SU-DHL-6 (cell line): ENCODE results near the gene KLF18.

Source experiments
- H2AFZ ChIP-seq: fragments of 200-600 bp; sonication (generic); 2 replicates; pipeline ENCODE4 v1.6.1; 2014; ENCODE audit warnings: low read depth, mild to moderate bottlenecking, moderate library complexity, mixed read lengths, antibody characterized with exemption, low read length; ENCODE audit not compliant: severe bottlenecking
- H3F3A ChIP-seq: fragments of 200-600 bp; shearing (Covaris generic); 2 replicates; pipeline ENCODE4 v1.6.0; 2016; ENCODE audit warnings: antibody characterized with exemption, mild to moderate bottlenecking; ENCODE audit not compliant: insufficient read depth
- H3K27ac ChIP-seq: fragments of 200-600 bp; sonication (generic); 2 replicates; pipeline ENCODE4 v1.5.1; 2016; ENCODE audit warnings: low read depth, mild to moderate bottlenecking, low read length, moderate library complexity, mixed read lengths
- H3K27me3 ChIP-seq: fragments of 200-600 bp; sonication (generic), shearing (Covaris generic); 2 replicates; pipeline ENCODE4 v1.6.0; 2014; ENCODE audit warnings: mild to moderate bottlenecking, low read length
- H3K36me3 ChIP-seq: fragments of 200-600 bp; sonication (generic); 2 replicates; pipeline ENCODE4 v1.6.1; 2014; ENCODE audit warnings: mild to moderate bottlenecking, low read length, mixed read lengths
- H3K4me2 ChIP-seq: fragments of 300-600, 200-600 bp; shearing (Covaris generic), sonication (generic); 2 replicates; pipeline ENCODE4 v1.6.0; 2014; ENCODE audit warnings: low read length, low read depth, mild to moderate bottlenecking; ENCODE audit not compliant: poor library complexity, severe bottlenecking
- H3K4me3 ChIP-seq: fragments of 200-600 bp; sonication (generic); 2 replicates; pipeline ENCODE4 v1.5.1; 2014; ENCODE audit warnings: antibody characterized with exemption, low read length, mild to moderate bottlenecking, mixed read lengths; ENCODE audit not compliant: insufficient read depth, poor library complexity, severe bottlenecking
- H3K79me2 ChIP-seq: fragments of 200-600 bp; sonication (generic); 2 replicates; pipeline ENCODE4 v1.6.1; 2014; ENCODE audit warnings: mild to moderate bottlenecking, low read length, moderate library complexity; ENCODE audit not compliant: insufficient read depth
- H3K9ac ChIP-seq: fragments of 200-600 bp; sonication (generic); 2 replicates; pipeline ENCODE4 v1.7.0; 2014; ENCODE audit warnings: mild to moderate bottlenecking, low read length
- H3K9me2 ChIP-seq: fragments of 200-600 bp; sonication (generic); replicated peaks from 2 replicates; pipeline ENCODE4 v1.6.1; 2014; ENCODE audit warnings: low read length; ENCODE audit not compliant: insufficient read depth
- H3K9me3 ChIP-seq: fragments of 200-600 bp; sonication (generic); 2 replicates; pipeline ENCODE4 v1.6.1; 2014; ENCODE audit warnings: low read length, mixed read lengths; ENCODE audit not compliant: insufficient read depth
- H4K20me1 ChIP-seq: fragments of 200-600 bp; sonication (generic); 2 replicates; pipeline ENCODE4 v1.6.1; 2014; ENCODE audit warnings: low read depth, mild to moderate bottlenecking, antibody characterized with exemption, low read length, moderate library complexity, mixed read lengths
- EZH2phosphoT487 ChIP-seq: fragments of 200-600 bp; sonication (generic), shearing (Covaris generic); conservative IDR thresholded peaks from 2 replicates; pipeline ENCODE4 v1.6.1; 2018; ENCODE audit warnings: mild to moderate bottlenecking, antibody characterized with exemption, low read length, moderate library complexity, mixed read lengths
- TF ChIP-seq, protein P1 (sequence below): fragments of 200-600 bp; sonication (generic); IDR thresholded peaks from one replicate; pipeline ENCODE4 v1.5.1; 2017; ENCODE audit warnings: antibody characterized with exemption, mild to moderate bottlenecking, low read length, moderate library complexity; ENCODE audit not compliant: insufficient read depth, poor library complexity, severe bottlenecking

Gene KLF18

DNA sequence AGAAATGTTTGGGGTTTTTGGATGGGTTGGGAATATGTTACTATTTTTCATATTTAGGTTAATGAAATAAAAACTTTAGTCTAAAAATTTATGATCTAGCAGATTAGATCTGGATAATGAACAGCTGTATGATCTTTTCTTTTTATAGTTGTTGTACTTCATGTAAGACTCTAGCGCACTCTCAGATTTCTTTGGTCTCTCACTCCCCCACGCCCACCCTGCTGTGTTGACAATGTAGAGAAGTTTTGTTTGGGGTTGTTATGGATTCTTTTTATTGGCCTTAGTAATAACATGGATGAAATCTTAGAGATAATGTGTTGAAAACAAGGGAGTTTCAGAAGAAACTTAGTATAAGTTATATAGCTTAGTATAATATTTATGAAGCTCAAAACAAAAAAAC is 5.5 kb downstream of the KLF18 start:
- H3K9ac ChIP-seq: no peak overlapping the region
- H3K4me2 ChIP-seq: no peak overlapping the region
- H3K4me3 ChIP-seq: no peak overlapping the region
- no peaks in the 10 kb centered on the region for H3F3A ChIP-seq
- H3K9me3 ChIP-seq: no peaks in the 10 kb centered on the region
- H3K27ac ChIP-seq: no peak overlapping the region
- H4K20me1 ChIP-seq: no peaks in the 10 kb centered on the region
- no peaks in the 10 kb centered on the region for H3K27me3 ChIP-seq
- no peaks in the 10 kb centered on the region for H3K9me2 ChIP-seq
- no peak overlapping the region for H2AFZ ChIP-seq
- H3K79me2 ChIP-seq: no peaks in the 10 kb centered on the region
- no peak for TF ChIP-seq EZH2phosphoT487
- TF ChIP-seq, protein P1, sequence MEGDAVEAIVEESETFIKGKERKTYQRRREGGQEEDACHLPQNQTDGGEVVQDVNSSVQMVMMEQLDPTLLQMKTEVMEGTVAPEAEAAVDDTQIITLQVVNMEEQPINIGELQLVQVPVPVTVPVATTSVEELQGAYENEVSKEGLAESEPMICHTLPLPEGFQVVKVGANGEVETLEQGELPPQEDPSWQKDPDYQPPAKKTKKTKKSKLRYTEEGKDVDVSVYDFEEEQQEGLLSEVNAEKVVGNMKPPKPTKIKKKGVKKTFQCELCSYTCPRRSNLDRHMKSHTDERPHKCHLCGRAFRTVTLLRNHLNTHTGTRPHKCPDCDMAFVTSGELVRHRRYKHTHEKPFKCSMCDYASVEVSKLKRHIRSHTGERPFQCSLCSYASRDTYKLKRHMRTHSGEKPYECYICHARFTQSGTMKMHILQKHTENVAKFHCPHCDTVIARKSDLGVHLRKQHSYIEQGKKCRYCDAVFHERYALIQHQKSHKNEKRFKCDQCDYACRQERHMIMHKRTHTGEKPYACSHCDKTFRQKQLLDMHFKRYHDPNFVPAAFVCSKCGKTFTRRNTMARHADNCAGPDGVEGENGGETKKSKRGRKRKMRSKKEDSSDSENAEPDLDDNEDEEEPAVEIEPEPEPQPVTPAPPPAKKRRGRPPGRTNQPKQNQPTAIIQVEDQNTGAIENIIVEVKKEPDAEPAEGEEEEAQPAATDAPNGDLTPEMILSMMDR: no peak
- no peaks in the 10 kb centered on the region for H3K36me3 ChIP-seq

DNA sequence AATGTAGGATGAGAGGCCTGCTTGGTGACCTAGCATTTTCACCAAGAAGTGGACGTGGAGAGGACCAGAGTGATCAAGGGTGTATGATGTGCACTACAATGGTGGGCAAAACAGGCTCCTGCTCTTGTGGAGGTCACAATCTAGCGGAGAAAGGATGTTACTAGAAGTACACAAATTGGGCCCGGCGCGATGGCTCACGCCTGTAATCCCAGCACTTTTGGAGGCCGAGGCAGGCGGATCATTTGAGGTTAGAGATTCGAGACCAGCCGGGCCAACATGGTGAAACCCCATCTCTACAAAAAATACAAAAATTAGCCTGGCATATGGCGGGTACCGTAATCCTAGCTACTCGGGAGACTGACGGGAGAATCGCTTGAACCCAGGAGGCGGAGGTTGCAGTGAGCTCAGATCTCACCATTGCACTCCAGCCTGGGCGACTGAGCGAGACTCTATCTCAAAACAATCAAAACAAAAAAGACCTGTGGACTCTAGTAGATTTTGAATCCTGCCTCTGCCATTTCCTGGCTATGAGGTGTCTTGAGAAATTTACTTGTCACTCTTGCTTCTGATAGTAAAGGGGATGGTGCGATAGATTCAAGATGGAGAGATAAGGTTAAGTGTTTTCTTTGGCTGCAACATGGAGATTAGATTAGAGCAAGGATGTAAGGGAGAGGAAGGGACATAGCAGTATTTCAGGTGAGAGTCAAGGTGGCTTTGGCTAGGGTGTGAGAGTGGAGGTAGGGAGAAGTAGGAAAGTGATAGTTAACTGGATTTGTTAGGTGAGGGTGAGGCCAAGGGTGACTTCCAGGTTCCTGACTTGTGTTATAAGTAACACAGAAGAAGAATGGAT is 7.1 kb downstream of the KLF18 start:
- Histone ChIP-seq H3K27me3 (no peaks in the 10 kb centered on the region), H3K4me3 (no peak overlapping the region), H3K4me2 (no peak overlapping the region), H3K9me3 (no peaks in the 10 kb centered on the region), H3K79me2 (no peaks in the 10 kb centered on the region), H3K36me3 (no peaks in the 10 kb centered on the region), H3K27ac (no peak overlapping the region), H3K9me2 (no peaks in the 10 kb centered on the region), H3K9ac (no peak overlapping the region), H3F3A (no peaks in the 10 kb centered on the region), H4K20me1 (no peaks in the 10 kb centered on the region), H2AFZ (no peak overlapping the region)
- no peak for TF ChIP-seq EZH2phosphoT487
- TF ChIP-seq, protein P1: no peak

DNA sequence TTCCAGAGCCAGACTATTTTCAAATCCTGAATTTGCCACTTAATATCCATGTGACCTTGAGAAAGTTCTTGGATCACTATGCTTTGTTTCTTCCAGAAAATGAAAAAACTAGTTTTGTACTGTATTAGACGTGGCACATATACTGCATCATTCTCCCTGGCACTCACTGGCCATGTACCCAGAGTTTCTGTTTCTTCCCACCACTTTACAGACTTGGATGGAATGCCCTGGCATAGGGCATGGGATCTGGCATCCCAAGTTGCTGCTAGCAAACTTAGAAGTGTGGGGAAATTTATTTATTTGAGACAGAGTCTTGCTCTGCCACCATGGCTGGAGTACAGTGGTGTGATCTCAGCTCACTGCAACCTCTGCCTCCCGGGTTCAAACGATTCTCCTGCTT is 10.0 kb downstream of the KLF18 start:
- no peaks in the 10 kb centered on the region for H3F3A ChIP-seq
- no peak overlapping the region for H3K4me2 ChIP-seq
- no peaks in the 10 kb centered on the region for H3K27me3 ChIP-seq
- no peaks in the 10 kb centered on the region for H3K9me3 ChIP-seq
- no peaks in the 10 kb centered on the region for H3K36me3 ChIP-seq
- no peaks in the 10 kb centered on the region for H4K20me1 ChIP-seq
- H3K9me2 ChIP-seq: no peaks in the 10 kb centered on the region
- TF ChIP-seq, protein P1: no peak
- TF ChIP-seq EZH2phosphoT487: no peak
- H3K9ac ChIP-seq: no peak overlapping the region
- H2AFZ ChIP-seq: no peak overlapping the region
- H3K4me3 ChIP-seq: no peak overlapping the region
- H3K27ac ChIP-seq: no peak overlapping the region
- H3K79me2 ChIP-seq: no peaks in the 10 kb centered on the region
